ENCODE results near the gene NDUFA12.
A peak's percentile ranks its signal among the peaks of the same experiment; 100 is the strongest.

Gene NDUFA12

GRCh38 chr12:94980577-94980976 is 22.9 kb downstream of the NDUFA12 start:
- no peak for DNase-seq (ENCODE audit: low read depth)

DNA sequence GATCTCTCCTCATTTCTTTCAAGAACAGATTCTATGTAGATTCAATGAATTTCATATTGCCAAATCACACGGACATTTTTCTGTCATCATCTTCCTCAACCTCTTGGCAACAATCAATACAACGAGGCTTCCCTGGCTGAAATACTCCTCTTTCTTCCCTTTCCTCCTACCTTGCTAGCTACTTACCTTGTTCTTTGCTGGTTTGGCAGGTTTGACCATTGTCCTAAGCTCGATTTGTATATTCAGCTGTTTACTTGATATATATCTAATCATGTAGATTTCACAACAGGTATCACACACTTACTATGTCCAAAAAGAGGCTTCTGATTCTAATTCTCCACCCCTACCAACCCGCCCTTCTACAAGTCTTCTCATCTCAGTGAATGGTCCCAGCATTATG is 23.6 kb downstream of the NDUFA12 start:
- DNase-seq (ENCODE audit: low read depth) = no peak

DNA sequence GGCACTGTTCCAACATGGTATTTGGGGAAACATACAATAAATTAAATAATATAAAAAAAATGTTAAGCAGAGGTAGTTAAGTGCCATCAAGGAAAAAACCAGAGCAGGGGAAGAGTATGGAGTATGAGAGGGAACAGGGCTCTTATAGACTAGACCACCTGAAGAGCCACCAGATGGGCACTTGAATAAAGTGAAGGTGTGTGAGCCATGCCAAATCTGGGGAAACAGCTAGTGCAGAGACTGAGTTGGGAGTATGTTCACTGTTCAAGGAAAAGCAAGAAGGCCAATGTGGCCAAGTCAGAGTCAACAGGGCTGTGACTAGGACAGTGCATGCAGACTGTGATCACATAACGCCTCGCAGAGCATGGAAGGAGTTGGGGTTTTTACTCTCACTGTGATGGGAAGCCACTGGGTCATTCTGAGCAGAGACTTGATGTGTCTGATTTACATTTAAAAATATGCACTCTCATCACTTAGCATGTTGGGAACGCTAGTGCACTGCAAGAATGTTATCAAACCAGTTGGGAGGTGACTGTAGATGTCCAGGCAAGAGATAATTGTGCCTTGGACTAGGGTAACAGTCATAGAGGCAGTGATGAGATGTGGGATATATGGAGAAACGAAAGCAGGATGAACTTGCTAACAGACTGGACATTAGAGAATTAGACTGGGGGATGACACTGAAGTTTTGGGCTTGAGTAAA is 25.6 kb downstream of the NDUFA12 start:
- no peak for DNase-seq (ENCODE audit: low read depth)

GRCh38 chr12:94973221-94973620 is 30.3 kb downstream of the NDUFA12 start:
- peak; percentile 97 for DNase-seq (ENCODE audit: low read depth)

DNA sequence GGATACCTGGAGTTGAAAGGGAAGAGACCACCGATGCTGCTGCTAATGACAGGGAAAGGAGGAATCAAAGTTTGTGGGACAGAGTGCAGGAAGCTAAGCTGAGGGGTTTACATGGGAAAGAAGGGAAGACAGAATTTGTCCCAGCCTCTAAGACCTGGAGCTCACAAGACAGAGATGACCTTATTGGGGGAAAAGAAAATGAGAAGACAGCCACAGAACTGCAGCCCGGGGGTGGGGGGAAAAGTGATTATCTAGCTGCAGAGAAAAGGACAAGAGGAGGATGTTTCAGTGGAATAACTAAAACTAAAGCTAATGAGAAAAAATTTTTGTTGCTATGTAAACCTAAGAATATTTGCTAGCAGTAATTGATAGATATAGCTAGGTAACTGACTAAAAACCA is 30.7 kb downstream of the NDUFA12 start:
- DNase-seq (ENCODE audit: low read depth) = no peak

- no peak for DNase-seq (ENCODE audit: low read depth)
These were observed 31.6 kb downstream of the NDUFA12 start for GRCh38 chr12:94971923-94972322.

DNA sequence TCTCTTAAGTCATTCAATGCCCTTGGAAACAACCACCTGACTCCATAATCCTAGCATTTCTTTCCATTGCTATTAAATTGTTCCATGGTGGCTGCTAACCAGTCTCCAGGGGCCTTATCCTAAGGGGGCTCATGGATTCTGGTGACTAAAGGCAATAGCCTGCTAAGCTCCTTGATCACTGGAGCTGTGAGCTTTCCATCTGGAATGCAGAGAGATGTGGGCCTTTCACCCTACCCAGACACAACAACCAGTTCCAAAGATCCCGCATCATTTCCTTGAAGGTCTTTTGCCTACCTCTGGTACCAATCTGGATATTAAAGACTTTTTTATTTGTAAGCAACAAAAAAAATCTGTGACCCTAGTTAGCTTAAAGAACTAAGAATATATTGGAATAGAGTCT is 32.9 kb downstream of the NDUFA12 start:
- no peak for DNase-seq (ENCODE audit: low read depth)

DNA sequence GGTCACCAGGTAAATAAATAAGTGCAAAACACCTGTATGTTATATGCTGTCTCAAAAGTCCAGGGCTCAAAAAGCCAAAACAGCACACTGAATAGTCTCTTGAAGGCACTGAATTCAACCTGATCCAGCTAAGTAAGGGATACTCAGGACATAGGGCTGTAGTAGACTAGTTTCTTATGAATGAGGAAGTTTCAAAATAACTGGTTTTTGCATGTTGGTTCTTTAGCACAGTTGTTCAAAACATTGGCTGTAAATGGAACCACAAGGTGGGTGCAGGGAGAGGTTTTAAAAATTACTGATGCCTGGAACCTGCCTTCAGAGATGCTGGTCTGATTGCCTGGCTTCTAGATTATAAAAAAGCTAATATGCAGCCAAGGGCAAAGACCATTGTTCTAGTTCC is 34.1 kb downstream of the NDUFA12 start:
- no peak for DNase-seq (ENCODE audit: low read depth)

GRCh38 chr12:94965982-94966630 is 37.4 kb downstream of the NDUFA12 start:
- DNase-seq (ENCODE audit: low read depth) = no peak

DNA sequence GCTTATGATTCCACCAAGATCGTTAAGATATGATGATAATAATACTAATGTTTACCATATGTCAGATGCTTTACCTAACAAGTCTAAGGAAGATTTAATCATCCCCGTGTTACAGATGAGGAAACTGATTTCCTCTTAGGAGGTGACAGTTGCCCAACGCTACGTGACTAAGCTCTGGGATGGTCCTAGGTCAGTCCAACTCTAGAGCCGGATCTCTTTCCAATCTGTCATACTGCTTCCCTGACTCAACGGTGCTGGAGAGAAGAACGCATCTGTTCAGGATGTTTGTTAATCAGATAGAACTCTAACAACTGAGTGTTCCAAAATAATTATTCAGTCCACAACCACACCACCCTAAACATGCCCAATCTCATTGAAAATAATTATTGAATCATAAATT is 39.8 kb downstream of the NDUFA12 start:
- no peak for DNase-seq (ENCODE audit: low read depth)

DNA sequence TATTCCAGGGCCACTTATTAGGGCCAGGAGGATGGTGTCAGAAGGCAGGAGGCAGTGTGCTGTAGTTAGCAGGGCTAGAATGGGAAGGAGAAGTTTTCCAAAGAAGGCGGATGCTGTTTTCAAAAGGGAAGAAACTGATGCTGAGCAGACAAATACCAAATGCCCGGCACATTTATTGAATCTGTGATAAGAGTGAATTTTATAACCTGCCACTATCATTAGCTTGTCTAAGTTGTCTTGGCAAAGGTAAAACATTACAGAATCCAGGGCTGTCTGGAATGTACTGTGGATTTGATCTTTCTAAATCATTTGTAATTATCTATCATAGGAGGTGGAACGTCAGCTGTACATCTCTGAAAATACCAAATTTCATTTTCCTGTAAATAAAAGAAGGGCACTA is 40.8 kb downstream of the NDUFA12 start:
- no peak for DNase-seq (ENCODE audit: low read depth)

GRCh38 chr12:94961911-94962310 is 41.6 kb downstream of the NDUFA12 start:
- DNase-seq (ENCODE audit: low read depth) = no peak

DNA sequence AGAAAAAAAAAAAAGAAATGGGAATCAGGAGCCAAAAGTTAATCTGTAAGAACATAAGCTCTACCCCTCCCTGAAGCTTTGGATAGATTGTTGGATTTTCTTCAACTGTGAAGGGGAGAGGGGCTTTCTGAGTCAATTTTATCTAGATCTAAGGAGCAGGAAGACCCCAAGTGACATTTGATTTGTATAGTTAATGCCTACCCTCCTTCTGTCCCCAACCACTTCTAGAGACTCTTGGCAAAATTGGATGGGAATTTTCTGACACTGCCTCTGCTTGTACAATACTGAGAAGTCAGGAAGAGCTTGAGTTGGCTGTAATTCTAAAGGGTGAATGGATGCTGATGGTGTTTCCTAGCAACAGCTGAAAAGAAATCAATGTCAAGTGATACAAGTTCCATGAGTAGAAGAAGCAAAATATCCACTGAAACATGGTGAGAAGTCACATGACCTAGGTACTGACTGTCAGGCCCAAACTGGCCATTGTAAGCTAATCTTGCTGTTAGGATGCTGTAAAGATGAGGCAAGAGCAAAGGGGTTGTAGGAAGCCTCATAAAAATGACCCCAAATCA is 42.2 kb downstream of the NDUFA12 start:
- no peak for DNase-seq (ENCODE audit: low read depth)

DNA sequence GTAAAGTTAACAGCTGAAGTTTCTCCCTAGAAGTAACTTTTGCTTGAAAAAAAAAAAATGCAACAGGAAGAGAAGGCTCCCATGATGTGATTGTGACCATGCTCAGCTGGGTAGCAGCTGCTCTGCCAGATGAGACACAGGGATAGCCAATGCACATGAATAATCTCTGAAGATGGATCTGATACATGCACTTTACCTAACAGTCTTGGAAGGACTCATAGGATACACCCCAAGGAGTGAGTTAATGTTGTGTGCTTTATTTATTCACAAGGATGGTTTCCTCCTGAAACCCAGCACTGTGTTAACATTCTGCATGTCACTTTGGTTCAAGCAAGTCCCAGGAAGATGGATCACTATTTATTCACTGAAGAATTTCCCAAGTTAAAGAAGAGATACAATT is 46.5 kb downstream of the NDUFA12 start:
- DNase-seq (ENCODE audit: low read depth) = no peak

GRCh38 chr12:94954948-94955592 is 48.4 kb downstream of the NDUFA12 start:
- DNase-seq (ENCODE audit: low read depth) = no peak

GRCh38 chr12:94954029-94954685 is 49.3 kb downstream of the NDUFA12 start:
- DNase-seq (ENCODE audit: low read depth) = peak; percentile 31

GRCh38 chr12:94952325-94952724 is 51.2 kb downstream of the NDUFA12 start:
- no peak for DNase-seq (ENCODE audit: low read depth)

DNA sequence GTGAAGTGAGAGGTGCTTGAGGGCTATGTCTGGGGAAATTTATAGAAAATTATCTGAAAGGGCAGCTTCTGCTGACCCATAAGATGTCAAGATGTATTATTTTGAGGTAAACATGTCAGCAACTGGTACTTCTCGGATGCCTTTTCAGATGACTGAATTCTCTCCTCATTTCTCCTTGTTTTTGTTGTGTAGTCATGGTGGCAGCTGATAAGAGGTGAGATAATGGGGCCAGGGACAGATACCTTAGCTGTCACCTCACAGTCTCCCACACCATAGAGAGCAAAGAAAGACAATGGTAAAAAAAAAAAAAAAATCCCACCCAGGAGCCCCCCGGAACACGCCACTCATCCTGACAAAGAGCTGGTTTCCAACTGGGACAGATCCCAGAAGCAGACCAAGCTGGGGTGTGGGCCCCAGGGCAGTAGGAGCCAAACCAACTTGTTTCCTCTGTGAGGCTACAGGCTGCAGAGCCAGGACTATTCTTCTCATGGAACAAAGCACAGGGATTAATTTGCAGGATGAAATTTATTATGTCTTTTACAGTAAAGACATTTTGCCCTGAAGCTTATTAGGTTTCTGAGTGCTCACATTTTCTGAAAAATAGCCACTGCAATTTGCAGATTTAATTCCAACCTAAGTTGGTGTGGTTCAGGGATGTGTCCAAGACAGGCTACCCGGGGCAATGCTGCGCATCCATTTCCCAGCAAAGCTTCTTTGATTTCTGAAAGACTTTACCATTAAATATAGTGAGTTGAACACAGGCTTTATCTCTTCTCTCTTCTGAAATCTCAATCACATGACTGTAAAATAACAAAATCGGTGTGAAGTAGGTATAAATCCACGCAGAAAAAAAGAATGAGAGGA is 52.2 kb downstream of the NDUFA12 start:
- DNase-seq (ENCODE audit: low read depth) = no peak

- no peak for DNase-seq (ENCODE audit: low read depth)
These were observed 55.2 kb downstream of the NDUFA12 start for GRCh38 chr12:94948232-94948810.

DNA sequence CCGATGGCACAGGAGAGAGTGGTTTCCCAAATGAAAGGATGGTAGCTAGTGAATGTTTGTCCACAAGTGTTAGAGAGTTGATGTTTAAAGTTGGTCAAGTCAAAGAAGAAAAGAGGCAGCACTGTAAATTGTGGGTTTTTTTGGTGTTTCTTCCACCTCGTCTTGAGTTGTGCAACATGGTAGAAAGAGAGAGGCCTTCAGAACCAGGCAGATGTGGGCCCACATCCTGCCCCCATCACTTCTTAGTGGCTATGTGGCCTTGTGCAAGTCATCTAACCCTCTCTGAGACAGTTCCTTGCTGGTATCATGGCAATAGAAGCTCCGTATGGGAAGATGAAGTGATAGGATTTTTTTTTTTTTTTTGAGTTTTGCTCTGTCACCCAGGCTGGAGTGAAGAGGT is 60.8 kb downstream of the NDUFA12 start:
- DNase-seq (ENCODE audit: low read depth) = no peak

DNA sequence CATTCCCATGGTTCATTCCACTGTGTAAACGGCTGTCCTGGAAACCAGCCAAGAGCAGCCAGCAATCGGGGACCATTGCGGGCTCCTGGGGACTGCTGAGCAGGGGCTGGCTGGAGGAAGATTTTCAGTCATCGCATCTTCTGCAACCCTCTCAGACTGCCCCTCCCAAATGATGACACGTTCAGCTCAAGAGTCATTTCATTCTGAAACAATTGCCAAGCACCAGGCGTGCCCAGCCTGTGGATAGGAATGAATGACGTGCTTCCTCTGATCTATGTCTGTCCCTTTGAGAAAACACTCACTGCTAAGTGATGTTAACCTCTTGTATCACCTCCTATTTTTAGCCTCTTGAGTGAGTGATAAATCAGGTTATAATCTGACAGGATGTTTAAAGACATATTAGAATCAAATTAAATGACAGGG is 62.0 kb downstream of the NDUFA12 start:
- peak; percentile 60 for DNase-seq (ENCODE audit: low read depth)

Data from non-pigmented ciliary epithelial cell (primary cell).